ENCODE data around the gene PRDM8.

PRDM8 gene

DNA sequence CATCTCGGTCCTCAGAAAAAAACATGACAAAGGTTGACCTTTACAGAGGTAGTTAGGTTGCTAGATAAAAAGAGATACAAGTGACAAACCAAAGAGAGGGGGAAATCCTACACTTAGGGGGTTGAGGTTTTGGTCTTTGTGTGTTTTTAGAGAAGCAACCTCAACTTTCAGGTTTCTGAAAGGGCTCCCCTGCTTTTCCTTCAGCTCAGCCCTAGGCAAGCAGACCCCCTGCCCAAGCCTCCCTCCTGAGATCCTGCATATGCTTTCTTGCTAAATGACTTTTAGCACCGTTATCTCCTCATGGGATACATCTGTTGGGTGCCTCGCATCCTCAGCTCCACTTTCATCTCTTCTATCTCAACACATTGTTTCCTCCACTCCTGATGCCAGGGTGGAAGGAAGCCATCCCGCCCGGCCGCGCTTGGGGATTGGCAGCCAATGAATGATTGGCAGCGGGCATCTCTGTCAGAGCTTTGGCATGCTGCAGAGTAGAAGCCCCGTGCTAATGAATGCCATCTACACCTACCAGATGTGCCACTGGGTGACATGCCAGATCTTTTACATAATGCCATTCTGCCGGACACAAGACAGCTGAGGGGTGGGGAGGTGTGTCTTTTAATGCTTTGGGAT is 15.0 kb upstream of the PRDM8 start:
- ChIA-PET POLR2A (no interaction called here), CTCF (interaction anchor here (0.6 to 1.7 kb wide), 5 partner anchors 10 to 86 kb away, joined by 3 to 5 read pairs (median 4); no protein-coding TSS in a partner anchor)
- Histone ChIP-seq H3K27ac (ENCODE audit: extremely low read depth, low read depth, low read length) (no peak overlapping the region), H3K4me3 (ENCODE audit: low read depth, low read length) (no peak overlapping the region), H3K4me1 (ENCODE audit: control insufficient read depth, insufficient read depth, low read length) (no peaks in the 10 kb centered on the region), H3K9me3 (ENCODE audit: control insufficient read depth, insufficient read depth, low read depth, low read length) (no peaks in the 10 kb centered on the region), H3K36me3 (ENCODE audit: control insufficient read depth in 2 of 2, insufficient read depth in 1 of 2, low read length in 2 of 2) (no peaks in the 10 kb centered on the region)
- TF ChIP-seq IKZF3 (tag by site-specific recombination; IDR thresholded peaks at IDR 0.05) (no peak), ZFHX2 (tag by site-specific recombination; conservative IDR thresholded peaks at IDR 0.05) (no peak), ZNF48 (tag by site-specific recombination; IDR thresholded peaks at IDR 0.05) (no peak), ZNF16 (tag by site-specific recombination; IDR thresholded peaks at IDR 0.05; ENCODE audit: low read depth) (no peak), ZNF558 (tag by site-specific recombination; IDR thresholded peaks at IDR 0.05) (no peak), ZBTB20 (tag by site-specific recombination; IDR thresholded peaks at IDR 0.05) (no peak), ZNF23 (tag by site-specific recombination; IDR thresholded peaks at IDR 0.05; ENCODE audit: borderline replicate concordance) (no peak), ZNF501 (tag by site-specific recombination; IDR thresholded peaks at IDR 0.05) (no peak), PBX3 (CRISPR knock-in tag; IDR thresholded peaks at IDR 0.05) (no peak), ZSCAN16 (tag by site-specific recombination; IDR thresholded peaks at IDR 0.05) (no peak)
- TF ChIP-seq, protein P1, sequence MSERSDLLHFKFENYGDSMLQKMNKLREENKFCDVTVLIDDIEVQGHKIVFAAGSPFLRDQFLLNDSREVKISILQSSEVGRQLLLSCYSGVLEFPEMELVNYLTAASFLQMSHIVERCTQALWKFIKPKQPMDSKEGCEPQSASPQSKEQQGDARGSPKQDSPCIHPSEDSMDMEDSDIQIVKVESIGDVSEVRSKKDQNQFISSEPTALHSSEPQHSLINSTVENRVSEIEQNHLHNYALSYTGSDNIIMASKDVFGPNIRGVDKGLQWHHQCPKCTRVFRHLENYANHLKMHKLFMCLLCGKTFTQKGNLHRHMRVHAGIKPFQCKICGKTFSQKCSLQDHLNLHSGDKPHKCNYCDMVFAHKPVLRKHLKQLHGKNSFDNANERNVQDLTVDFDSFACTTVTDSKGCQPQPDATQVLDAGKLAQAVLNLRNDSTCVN (tag by site-specific recombination; optimal IDR thresholded peaks at IDR 0.05): no peak
- TF ChIP-seq, protein P2, sequence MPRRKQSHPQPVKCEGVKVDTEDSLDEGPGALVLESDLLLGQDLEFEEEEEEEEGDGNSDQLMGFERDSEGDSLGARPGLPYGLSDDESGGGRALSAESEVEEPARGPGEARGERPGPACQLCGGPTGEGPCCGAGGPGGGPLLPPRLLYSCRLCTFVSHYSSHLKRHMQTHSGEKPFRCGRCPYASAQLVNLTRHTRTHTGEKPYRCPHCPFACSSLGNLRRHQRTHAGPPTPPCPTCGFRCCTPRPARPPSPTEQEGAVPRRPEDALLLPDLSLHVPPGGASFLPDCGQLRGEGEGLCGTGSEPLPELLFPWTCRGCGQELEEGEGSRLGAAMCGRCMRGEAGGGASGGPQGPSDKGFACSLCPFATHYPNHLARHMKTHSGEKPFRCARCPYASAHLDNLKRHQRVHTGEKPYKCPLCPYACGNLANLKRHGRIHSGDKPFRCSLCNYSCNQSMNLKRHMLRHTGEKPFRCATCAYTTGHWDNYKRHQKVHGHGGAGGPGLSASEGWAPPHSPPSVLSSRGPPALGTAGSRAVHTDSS (tag by site-specific recombination; IDR thresholded peaks at IDR 0.05): no peak
- TF ChIP-seq, protein P3, sequence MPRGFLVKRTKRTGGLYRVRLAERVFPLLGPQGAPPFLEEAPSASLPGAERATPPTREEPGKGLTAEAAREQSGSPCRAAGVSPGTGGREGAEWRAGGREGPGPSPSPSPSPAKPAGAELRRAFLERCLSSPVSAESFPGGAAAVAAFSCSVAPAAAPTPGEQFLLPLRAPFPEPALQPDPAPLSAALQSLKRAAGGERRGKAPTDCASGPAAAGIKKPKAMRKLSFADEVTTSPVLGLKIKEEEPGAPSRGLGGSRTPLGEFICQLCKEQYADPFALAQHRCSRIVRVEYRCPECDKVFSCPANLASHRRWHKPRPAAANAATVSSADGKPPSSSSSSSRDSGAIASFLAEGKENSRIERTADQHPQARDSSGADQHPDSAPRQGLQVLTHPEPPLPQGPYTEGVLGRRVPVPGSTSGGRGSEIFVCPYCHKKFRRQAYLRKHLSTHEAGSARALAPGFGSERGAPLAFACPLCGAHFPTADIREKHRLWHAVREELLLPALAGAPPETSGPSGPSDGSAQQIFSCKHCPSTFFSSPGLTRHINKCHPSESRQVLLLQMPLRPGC (tag by site-specific recombination; IDR thresholded peaks at IDR 0.05): no peak

DNA sequence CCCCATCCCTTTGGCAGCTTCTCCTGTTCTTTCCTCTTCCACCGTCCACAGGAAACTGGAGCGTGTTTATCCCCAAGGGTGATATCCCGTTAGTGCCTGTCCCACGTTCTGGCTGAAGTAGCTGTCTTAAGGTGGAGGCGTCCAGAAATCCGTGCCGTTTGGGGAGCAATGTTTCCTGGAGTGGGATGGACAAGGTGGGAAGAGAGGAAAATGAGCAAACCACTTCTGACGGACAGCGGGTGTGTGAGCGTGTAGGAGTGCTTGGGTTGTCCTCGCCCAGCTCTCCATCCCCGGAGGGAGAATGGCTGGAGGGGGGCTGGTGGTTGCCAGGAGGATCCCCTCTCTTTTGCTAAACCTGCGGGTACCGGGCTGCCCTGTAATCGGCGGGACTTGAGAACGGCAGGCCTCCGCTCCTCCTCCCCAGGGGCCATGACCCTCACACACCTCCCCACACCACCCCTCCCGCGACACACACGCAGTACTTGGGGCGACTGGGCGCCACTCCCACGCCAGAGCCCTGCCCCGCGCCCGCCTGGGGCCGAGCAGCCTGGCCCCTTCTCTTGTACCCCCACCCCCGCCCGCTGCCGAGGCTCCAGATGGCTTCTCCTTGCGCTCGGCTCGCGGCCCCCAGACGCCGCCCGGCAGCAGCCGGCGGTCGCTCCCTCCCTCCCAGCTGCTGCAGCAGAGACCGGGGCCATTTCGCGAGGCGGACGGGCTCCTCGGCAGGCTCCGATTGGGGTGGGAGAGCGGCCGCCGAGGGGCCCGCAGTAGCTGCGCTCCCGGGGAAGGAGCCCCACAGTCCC is 13.9 kb upstream of the PRDM8 start:
- ChIA-PET CTCF (interaction anchor here (0.6 to 1.7 kb wide), 14 partner anchors 9 to 745 kb away, joined by 3 to 5 read pairs (median 3); no protein-coding TSS in a partner anchor), POLR2A (interaction anchor here (0.6 to 1.4 kb wide), 2 partner anchors 8 to 111 kb away, joined by 3 to 4 read pairs; partner anchors contain the start of gene ANTXR2)
- TF ChIP-seq ZBTB20 (tag by site-specific recombination; IDR thresholded peaks at IDR 0.05) (peak; percentile 17; the same call in 1 of the 2 replicates), ZNF521 (tag by site-specific recombination; IDR thresholded peaks at IDR 0.05) (no peak), ZFHX2 (tag by site-specific recombination; conservative IDR thresholded peaks at IDR 0.05) (peak; percentile 95), GLIS2 (tag by site-specific recombination; IDR thresholded peaks at IDR 0.05) (peak; percentile 24; the same call in 1 of the 2 replicates), EGR2 (tag by site-specific recombination; IDR thresholded peaks at IDR 0.05; ENCODE audit: low read depth) (peak; percentile 90)
- H3K4me3 ChIP-seq (ENCODE audit: low read depth, low read length): peak overlapping the region; percentile 53
- H3K9me3 ChIP-seq (ENCODE audit: control insufficient read depth, insufficient read depth, low read depth, low read length): no peaks in the 10 kb centered on the region
- H3K27ac ChIP-seq (ENCODE audit: extremely low read depth, low read depth, low read length): peak overlapping the region; percentile 28; the same call in 1 of the 2 replicates
- H3K36me3 ChIP-seq (ENCODE audit: control insufficient read depth in 2 of 2, insufficient read depth in 1 of 2, low read length in 2 of 2): no peaks in the 10 kb centered on the region
- H3K4me1 ChIP-seq (ENCODE audit: control insufficient read depth, insufficient read depth, low read length): no peaks in the 10 kb centered on the region
